ENCODE data around the gene ARPC5.
"Not testable (repeated sequence)": the region's sequence is repeated elsewhere in the genome, so short reads cannot be mapped to it uniquely, and the experiment has no call there.

The ARPC5 gene

GRCh38 chr1:183635606-183636333 is at the start of gene ARPC5:
TSS of gene ARPC5 (minus strand) at chr1:183635783. CDS start at chr1:183635659, 124 bp downstream.
- DNase-seq: peak; percentile 97

DNA sequence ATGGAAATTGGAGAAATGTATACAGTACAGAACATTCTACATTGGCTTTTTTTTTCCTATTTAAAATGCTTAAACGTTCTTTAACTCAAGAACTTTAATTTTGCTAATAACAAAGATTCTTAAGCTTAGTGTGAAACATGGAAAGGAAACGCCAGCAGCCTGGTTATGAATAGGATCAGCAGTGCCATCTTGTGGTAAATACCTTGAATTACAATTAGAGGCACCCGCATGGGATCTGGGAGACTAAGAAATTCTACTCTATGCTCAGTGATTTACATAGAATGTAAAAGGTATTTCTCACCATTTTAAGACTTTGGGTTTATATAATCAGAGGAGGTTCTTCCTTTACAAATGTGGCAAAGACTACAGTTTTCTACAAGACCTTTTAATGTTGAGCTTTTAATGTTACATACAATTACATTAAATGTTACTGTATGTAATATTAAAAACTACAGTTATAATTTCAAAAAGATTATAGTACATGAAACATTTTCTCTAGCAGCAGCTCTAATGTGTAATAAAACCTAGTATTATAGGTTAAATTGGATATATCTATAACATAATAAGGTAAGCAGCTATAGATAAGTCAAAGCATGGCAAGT is 49.6 kb upstream of the ARPC5 start:
- peak; percentile 47 for DNase-seq

- not testable (repeated sequence) for DNase-seq
These were observed 43.8 kb upstream of the ARPC5 start for GRCh38 chr1:183679363-183679762.

DNA sequence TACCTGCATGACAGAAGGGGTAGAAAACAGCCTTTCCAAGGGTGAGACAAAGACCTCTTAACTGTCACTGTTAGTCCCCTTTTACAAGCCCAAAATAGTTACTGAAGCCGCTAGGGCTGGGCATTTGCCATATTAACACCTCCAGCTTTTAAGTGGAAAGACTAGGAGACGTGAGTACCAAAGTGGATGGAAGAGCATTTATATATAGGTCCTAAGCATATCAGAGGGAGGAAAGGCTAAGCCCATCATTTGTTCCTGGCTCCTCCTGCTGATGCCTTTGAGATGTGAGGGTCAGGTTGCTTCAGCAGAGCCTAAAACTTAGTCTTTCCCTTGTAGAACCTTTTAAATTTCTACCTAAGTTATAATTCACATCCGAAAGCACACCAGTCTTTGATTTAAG is 43.2 kb upstream of the ARPC5 start:
- no peak for DNase-seq

GRCh38 chr1:183676586-183677189 is 41.1 kb upstream of the ARPC5 start:
- DNase-seq: no peak

DNA sequence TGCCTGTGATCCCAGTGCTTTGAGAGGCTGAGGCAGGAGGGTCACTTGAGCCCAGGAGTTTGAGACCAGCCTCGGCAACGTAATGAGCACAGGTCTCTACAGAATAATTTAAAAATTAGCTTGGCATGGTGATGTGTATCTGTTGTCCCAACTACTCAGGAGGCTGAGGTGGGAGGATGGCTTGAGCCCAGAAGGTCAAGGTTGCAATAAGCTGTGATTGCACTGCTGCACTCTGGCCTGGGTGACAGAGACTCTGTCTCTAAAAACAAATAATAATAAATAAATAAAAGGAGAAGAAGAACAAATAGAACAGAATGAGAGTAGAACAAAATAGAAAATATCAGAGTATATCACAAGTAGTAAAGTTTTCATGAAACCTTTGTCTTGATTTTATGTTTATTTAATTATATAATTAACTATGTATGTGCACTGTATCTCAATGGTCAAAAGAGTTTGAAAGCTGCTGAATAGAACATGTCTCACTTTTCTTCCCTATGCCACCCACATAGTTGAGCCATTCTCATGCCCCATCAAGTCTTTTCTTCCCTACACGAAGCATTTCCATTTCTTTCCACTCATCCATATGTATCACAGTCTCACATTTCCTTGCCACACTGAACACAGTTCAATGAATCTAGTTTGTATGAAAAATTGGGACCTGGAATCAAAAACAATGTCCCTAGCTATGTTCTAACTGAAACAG is 40.5 kb upstream of the ARPC5 start:
- DNase-seq: no peak

- DNase-seq: no peak
These were observed 39.8 kb upstream of the ARPC5 start for GRCh38 chr1:183675381-183675780.

DNA sequence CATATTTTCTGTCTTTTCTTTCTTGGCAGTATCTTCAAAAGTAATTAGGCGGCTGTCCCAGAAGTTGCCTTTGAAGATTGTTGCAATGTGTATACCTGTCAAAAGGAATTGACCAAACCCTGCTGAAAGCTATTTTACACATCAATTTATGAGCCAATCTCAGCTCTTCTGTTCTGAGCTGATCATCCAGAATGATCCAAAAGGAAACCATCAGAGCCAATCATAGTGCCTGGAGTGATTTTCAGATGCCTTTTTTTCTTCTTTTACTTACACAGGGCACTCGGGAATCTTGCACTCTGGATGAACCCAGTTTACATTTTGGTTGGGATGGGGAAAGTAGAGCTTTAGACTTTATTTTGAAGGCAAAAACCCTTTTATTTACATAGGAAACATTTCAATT is 39.3 kb upstream of the ARPC5 start:
- no peak for DNase-seq

DNA sequence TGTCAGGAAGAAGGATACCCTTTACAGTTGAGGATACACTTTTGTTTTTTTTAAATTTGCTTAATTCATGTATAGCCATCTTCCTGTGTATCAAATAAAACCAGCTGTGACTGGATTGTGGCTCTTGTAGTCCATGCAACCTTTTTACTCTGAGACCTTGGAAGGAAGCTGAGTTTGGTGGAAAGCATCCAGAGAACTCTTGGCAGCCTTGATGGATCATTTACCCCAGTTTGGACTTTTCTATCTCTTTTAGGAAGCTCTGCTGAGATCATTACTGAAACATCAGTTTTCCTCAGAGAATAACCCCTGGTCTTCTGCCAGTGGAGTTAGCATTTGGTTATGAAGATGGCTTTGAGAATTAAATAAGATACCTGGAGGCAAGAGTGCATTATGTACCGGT is 38.8 kb upstream of the ARPC5 start:
- no peak for DNase-seq

DNA sequence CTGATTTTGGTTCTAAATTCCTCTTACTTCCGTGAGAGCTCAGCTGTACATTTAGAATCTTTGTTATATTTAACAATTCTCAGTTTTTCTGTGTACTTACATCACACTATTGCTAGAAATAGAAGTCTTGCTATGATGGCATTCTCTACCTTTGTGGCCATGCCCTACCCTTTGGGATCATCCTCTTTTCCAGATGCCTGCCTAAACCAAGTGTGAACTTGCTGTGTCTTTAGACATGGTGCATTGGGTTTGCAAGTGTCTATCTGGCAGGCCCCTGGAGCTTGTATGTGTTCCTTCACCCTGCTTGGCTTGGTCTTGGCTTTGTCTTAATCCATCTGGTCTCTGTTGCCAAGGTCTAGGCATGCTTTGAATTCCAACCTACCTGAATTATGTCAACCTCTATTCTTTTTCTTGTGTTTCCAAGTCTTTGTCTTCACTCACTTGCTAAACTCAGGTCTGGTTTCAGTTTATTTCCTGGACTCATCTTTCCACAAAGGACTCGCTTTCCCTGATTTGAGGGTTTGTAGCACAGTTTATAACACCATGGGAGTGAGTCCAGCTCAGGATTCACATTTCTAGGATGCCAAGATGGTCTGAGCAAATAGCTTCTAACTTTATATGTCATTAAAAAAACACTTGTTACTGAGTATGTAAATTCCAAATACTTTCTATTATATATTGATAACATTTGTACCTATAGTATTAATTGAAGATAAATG is 38.2 kb upstream of the ARPC5 start:
- no peak for DNase-seq

DNA sequence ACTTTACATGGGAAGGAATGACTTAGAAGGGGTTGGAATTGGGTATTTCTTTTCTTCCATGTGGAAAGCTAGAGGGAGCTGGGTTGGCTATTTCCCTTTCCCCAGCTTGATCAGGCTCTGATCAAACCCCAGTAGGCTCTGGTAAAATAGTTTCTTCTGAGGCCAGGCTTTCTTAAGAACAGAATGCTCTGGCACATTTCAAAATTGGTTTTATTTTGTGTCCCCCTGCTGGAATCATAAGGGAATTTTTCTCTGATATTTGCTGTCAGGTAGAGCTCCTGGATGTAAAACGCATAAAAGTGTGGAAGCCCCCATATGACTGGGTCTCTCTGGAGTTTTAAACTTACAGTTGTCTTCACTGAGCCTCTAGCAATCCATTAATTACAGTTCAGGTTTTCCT is 34.6 kb upstream of the ARPC5 start:
- DNase-seq: no peak

GRCh38 chr1:183656355-183656754 is 20.8 kb upstream of the ARPC5 start:
- no peak for DNase-seq

GRCh38 chr1:183655562-183656075 is 20.0 kb upstream of the ARPC5 start:
- peak; percentile 62 for DNase-seq

DNA sequence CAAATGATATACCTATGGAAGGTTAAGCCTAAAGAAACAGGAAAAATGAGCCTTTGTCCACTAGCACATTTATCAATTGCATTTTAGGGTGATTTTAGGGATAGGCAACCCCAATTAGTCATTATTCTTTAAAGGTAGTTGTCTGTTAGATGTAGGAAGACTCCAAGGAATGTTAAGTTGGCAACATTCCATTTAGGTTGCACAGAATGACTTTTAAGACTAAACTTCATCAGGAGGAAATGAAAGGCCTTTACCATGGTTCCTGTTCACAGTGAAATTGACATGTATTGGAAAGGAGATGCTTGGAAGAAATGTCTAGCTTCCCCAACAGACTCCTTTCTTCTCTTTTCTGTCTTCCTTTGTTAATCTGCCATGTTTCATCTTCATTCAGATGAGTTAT is 19.1 kb upstream of the ARPC5 start:
- DNase-seq: no peak

- no peak for DNase-seq
These were observed 18.4 kb upstream of the ARPC5 start for GRCh38 chr1:183653876-183654451.

DNA sequence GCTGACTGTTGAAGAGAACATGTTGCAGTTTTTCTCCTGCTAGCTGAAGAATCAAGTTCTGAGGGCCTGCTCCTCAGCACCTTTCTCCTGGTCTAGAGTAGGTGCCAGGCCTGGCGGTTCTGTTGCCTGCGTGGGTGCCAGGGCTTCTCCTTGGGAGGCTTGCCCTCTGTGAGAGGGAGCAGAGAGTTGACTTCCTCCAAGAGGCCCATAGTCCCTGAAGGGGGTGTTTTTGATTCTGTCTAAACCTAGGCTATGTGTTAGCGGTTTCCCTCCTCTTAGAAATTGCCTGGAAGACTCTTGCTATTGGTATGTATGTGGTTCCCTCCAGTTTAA is 17.8 kb upstream of the ARPC5 start:
- DNase-seq: no peak

GRCh38 chr1:183652547-183653461 is 17.2 kb upstream of the ARPC5 start, which contains the start of gene APOBEC4:
TSS of gene APOBEC4 (minus strand) at chr1:183653316. CDS start at chr1:183648781, 4,535 bp downstream.
- no peak for DNase-seq

- DNase-seq: no peak
These were observed 16.5 kb upstream of the ARPC5 start for GRCh38 chr1:183652107-183652506.

GRCh38 chr1:183651612-183652011 is 16.0 kb upstream of the ARPC5 start:
- DNase-seq: no peak

DNA sequence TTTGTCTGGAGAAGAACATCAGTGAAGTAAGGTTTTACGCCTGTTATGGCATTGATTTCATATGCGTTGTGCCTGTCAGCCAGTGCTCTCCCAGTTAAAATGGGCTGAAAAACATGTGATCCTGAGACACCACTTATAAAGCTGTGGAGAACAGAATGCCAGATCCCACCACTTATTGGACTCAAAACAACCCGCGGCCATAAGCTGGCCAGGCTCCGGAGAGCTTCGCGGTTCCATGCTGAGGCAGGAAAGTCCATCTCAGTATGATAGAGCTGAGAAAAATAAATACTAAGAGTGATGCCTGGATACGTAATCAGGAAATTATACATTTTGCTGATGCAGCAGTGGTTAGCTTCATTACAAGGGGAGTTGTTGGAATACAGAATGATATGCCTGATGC is 12.5 kb upstream of the ARPC5 start:
- DNase-seq: no peak

DNA sequence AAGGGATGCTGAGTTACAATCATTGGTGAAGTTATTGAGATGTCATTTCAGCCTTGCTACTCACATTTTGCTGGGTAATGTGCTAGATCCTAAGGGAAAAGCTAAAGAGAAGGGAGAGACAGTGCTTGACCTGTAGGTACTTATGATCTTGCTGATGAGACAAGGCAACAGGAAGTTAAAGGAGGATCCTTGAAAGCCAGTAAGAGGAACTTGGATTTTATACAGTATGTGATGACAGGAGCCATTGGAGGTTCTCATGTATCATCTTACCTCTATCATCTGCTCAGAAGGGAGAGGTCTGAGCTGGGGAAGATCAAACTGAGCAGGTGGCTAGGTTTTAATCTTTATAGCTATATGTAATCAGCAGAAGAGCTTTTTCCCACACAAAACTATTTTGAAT is 11.2 kb upstream of the ARPC5 start:
- DNase-seq: peak; percentile 37

Measured in MV-4-11 (cell line).